HepG2 (cell line): ENCODE data around the gene ACKR3. TPM values are rescaled to one million over a fixed set of nuclear protein-coding genes. Genes with fewer than 3 reads are reported as not detected.

Source experiments
- ATAC-seq: fragments of 200-7000 bp; cut with Tn5 transposase; 3 replicates; pipeline ENCODE4 v1.9.1; 2020; ENCODE audit warnings: mild to moderate bottlenecking, moderate library complexity
- BruUV-seq: library from RNA; stranded (reverse); fragments of 400-500 nt; replicated peaks from 2 replicates; lab custom pipeline; 2021; lab: Mats Ljungman, UMichigan
- CTCF ChIA-PET: fragments of 300-600 bp; formaldehyde crosslinking; extraction: SDS; loops from one replicate; lab custom pipeline; 2021; ENCODE audit warnings: low total read pairs, inconsistent platforms, low intra/inter-chr PET ratio; lab: Yijun Ruan, JAX
- POLR2A ChIA-PET: fragments of 350-600 bp; sonication (Branson Sonifier 250); formaldehyde crosslinking; loops from one replicate; lab custom pipeline; 2020; ENCODE audit warnings: antibody characterized with exemption, inconsistent platforms; lab: Yijun Ruan, JAX
- DNase-seq: peaks from one replicate; pipeline ENCODE4 v3.0.0-alpha.2; 2015; ENCODE audit warnings: low spot score
- FAIRE-seq: peaks from 3 replicates; lab custom pipeline; 2011; peaks lifted over from hg19 to GRCh38; lab: Jason Lieb, UNC
- H2AFZ ChIP-seq: one replicate; pipeline ENCODE4 v1.6.1; 2011; ENCODE audit warnings: low read length, inconsistent platforms
- H3K27ac ChIP-seq: fragments of 300-600 bp; 3 replicates; pipeline ENCODE4 v1.8.0; 2011; ENCODE audit warnings: mixed run types, mild to moderate bottlenecking, mixed read lengths, low read length, inconsistent platforms; ENCODE audit not compliant: insufficient read depth; ENCODE audit errors: extremely low read length
- H3K27me3 ChIP-seq, 2 experiments: fragments of 200-600 bp in 1 of 2; 2 replicates in 1 of 2; 3 replicates in 1 of 2; pipeline versions ENCODE4 v1.6.0 to v1.8.0; 2011; ENCODE audit warnings: low read length in 2 of 2, mild to moderate bottlenecking in 2 of 2, moderate library complexity in 2 of 2, inconsistent platforms in 1 of 2; ENCODE audit not compliant: insufficient read depth in 2 of 2, control insufficient read depth in 1 of 2
- H3K36me3 ChIP-seq, 2 experiments: fragments of 200-600 bp in 1 of 2; replicated peaks in 1 of 2; 2 replicates in 1 of 2; 3 replicates in 1 of 2; pipeline versions ENCODE4 v1.5.1 to v1.8.0; 2011; ENCODE audit warnings: low read length in 2 of 2, inconsistent platforms in 1 of 2; ENCODE audit not compliant: insufficient read depth in 2 of 2, control insufficient read depth in 1 of 2
- H3K4me1 ChIP-seq: 2 replicates; pipeline ENCODE4 v1.5.1; 2012; ENCODE audit warnings: low read length, inconsistent platforms; ENCODE audit not compliant: insufficient read depth
- H3K4me2 ChIP-seq: 2 replicates; pipeline ENCODE4 v1.6.0; 2011; ENCODE audit warnings: low read depth, low read length, inconsistent platforms
- H3K4me3 ChIP-seq, 3 experiments: fragments of 200-600 bp in 1 of 3; sonication (generic), shearing (Covaris generic) in 1 of 3; replicated peaks in 1 of 3; 2 replicates each; pipeline ENCODE4 v1.5.1; 2011 to 2016; ENCODE audit warnings: low read length in 3 of 3, inconsistent platforms in 2 of 3, low read depth in 2 of 3, mild to moderate bottlenecking in 2 of 3, control low read depth in 1 of 3, mixed read lengths in 1 of 3; ENCODE audit not compliant: insufficient read depth in 1 of 3
- H3K79me2 ChIP-seq: one replicate; pipeline ENCODE4 v1.6.1; 2011; ENCODE audit warnings: low read length, inconsistent platforms; ENCODE audit not compliant: insufficient read depth
- H3K9ac ChIP-seq: 2 replicates; pipeline ENCODE4 v1.6.0; 2011; ENCODE audit warnings: mild to moderate bottlenecking, low read depth, low read length, inconsistent platforms; ENCODE audit not compliant: insufficient read depth
- H3K9me3 ChIP-seq: 2 replicates; pipeline ENCODE4 v1.5.1; 2012; ENCODE audit warnings: mild to moderate bottlenecking, low read length
- H4K20me1 ChIP-seq: 2 replicates; pipeline ENCODE4 v1.6.0; 2011; ENCODE audit warnings: inconsistent platforms, mild to moderate bottlenecking, low read length, moderate library complexity; ENCODE audit not compliant: insufficient read depth
- HOXA7 ChIP-seq: sonication (generic); formaldehyde crosslinking; IDR thresholded peaks from 2 replicates; pipeline ENCODE4 v1.8.1; 2022; ENCODE audit warnings: mild to moderate bottlenecking, missing genetic modification reagents, moderate library complexity
- KLF13 ChIP-seq: sonication (generic); formaldehyde crosslinking; IDR thresholded peaks from 2 replicates; pipeline ENCODE4 v1.4.0; 2020; ENCODE audit warnings: mild to moderate bottlenecking, missing genetic modification reagents
- NFIC ChIP-seq: IDR thresholded peaks from 2 replicates; pipeline ENCODE4 v1.6.1; 2012; ENCODE audit warnings: mild to moderate bottlenecking, low read length, inconsistent platforms
- PHB2 ChIP-seq: fragments of 450-650 bp; IDR thresholded peaks from 2 replicates; pipeline ENCODE4 v1.6.1; 2018; ENCODE audit not compliant: partially characterized antibody
- RAD51 ChIP-seq: fragments of 450-650 bp; IDR thresholded peaks from 2 replicates; pipeline ENCODE4 v1.6.1; 2016; ENCODE audit warnings: borderline replicate concordance
- SMAD1 ChIP-seq: sonication (generic); formaldehyde crosslinking; IDR thresholded peaks from 2 replicates; pipeline ENCODE4 v1.4.0; 2020; ENCODE audit warnings: missing genetic modification reagents, low read depth, mild to moderate bottlenecking, borderline replicate concordance
- ZBTB8A ChIP-seq: sonication (generic); formaldehyde crosslinking; IDR thresholded peaks from 2 replicates; pipeline ENCODE4 v1.4.0; 2020; ENCODE audit warnings: mild to moderate bottlenecking, low read depth, missing genetic modification reagents, borderline replicate concordance
- ZNF292 ChIP-seq: sonication (generic); formaldehyde crosslinking; IDR thresholded peaks from 2 replicates; pipeline ENCODE4 v1.8.1; 2022; ENCODE audit warnings: mild to moderate bottlenecking, low read depth, missing genetic modification reagents, borderline replicate concordance
- ZNF510 ChIP-seq: sonication (generic); formaldehyde crosslinking; IDR thresholded peaks from 2 replicates; pipeline ENCODE4 v1.4.0; 2020; ENCODE audit warnings: low read depth, mild to moderate bottlenecking, missing genetic modification reagents
- ZNF557 ChIP-seq: sonication (generic); formaldehyde crosslinking; IDR thresholded peaks from 2 replicates; pipeline ENCODE4 v1.4.0; 2020; ENCODE audit warnings: missing genetic modification reagents
- WGBS: methylation state at CpG from one replicate; pipeline ENCODE4 v1.1.6; 2017; ENCODE audit warnings: low lambda C conversion rate; 5-methylcytosine and 5-hydroxymethylcytosine counted together
- in situ Hi-C: cut with HindIII; loops from 2 replicates; pipeline ENCODE4 v1.10.0; 2017; ENCODE audit warnings: low pct_unique_long_range_greater_than_20kb; ENCODE audit not compliant: extremely low pct_ligation_motif_present
- intact Hi-C: fragments of 100-400 bp; cut with micrococcal nuclease; formaldehyde crosslinking; loops from one replicate; pipeline ENCODE4 v1.10.0; 2022; ENCODE audit not compliant: unreplicated experiment
- polyA plus RNA-seq, 8 experiments: library from polyadenylated mRNA; depleted of rRNA in 3 of 8; stranded (reverse) in 7 of 8; unstranded in 1 of 8; fragments of >200 nt; fragmentation: Illumina TruSeq in 4 of 8; extraction: Trizol in 4 of 8; gene quantifications; 2 replicates each; pipeline versions ENCODE4 v1.2.1 to v1.2.3, GENCODE V29; 2011 to 2016; ENCODE audit warnings: low read depth in 4 of 8, missing spikeins in 1 of 8, mixed read lengths in 1 of 8; ENCODE audit not compliant: insufficient read depth in 1 of 8
- total RNA-seq, 5 experiments: library from RNA; depleted of rRNA; stranded (reverse); fragments of >200 nt; fragmentation: Illumina TruSeq; extraction: Trizol; gene quantifications; 2 replicates each; pipeline ENCODE4 v1.2.3, GENCODE V29; 2016; ENCODE audit warnings: low read depth in 1 of 5
- TF ChIP-seq, protein P1 (sequence below): sonication (generic); formaldehyde crosslinking; IDR thresholded peaks from 2 replicates; pipeline ENCODE4 v1.5.1; 2020; ENCODE audit warnings: missing genetic modification reagents, mild to moderate bottlenecking, borderline replicate concordance
- TF ChIP-seq, protein P2 (sequence below): sonication (generic); formaldehyde crosslinking; IDR thresholded peaks from 2 replicates; pipeline ENCODE4 v1.4.0; 2020; ENCODE audit warnings: missing genetic modification reagents, borderline replicate concordance
- TF ChIP-seq, protein P3 (sequence below): sonication (generic); formaldehyde crosslinking; IDR thresholded peaks from 2 replicates; pipeline ENCODE4 v1.8.0; 2022; ENCODE audit warnings: missing genetic modification reagents, mild to moderate bottlenecking, inconsistent platforms, borderline replicate concordance
- TF ChIP-seq, protein P4 (sequence below): sonication (generic); formaldehyde crosslinking; IDR thresholded peaks from 2 replicates; pipeline ENCODE4 v1.5.1; 2020; ENCODE audit warnings: mild to moderate bottlenecking, missing genetic modification reagents, moderate library complexity

Gene ACKR3
- total and polyA plus RNA-seq, 2 of the 13 experiments (the other 11 are each of a cell fraction or from before 2014, with no cell fraction given) = not detected

DNA sequence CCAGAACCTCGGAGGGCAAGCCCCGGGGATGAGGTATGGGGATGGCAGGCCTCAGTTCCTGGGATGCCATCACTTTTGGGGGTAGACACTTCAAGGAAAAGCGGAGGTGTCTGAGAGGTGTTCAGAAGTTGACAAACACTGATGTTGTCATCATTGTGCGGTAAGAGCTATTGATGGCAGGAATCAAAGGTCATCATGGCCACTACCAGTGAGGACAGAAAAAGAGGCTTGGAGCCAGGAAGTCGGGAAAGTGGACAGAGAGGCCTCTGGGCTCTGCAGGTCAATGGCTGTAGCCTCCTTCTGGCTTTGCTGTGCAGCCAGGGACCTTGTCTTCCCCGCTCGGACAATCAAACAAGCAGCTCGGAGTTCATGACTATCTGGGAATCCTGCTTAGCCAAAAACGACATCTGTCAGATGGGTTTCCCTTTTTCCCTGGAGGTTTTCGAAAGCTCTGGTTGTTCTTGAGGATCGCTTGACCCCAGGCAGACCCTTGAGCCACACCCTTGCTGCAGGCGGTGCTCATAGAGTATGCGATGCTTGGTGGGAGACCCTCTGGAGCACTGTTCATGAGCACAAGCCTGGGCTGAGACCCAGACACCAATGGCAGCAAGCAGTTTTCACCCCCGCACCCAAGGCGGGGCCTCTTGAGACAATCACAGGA, 19.4 kb downstream of the ACKR3 start:
- Histone ChIP-seq H3K9me3 (peaks cover 7% of the 10 kb centered on the region), H3K4me1 (peaks cover 5% of the 10 kb centered on the region; the same call in 1 of the 2 replicates), H3K4me2 (no peak overlapping the region), H3K9ac (no peak overlapping the region), H3K79me2 (no peaks in the 10 kb centered on the region), H3K36me3 (no peaks in the 10 kb centered on the region), H3K4me3 (no peak overlapping the region), H3K27me3 (peaks cover 2 to 53% of the 10 kb centered on the region in 2 experiments; a peak in 4 of 5 replicates), H3K27ac (no peak overlapping the region), H2AFZ (no peak overlapping the region), H4K20me1 (no peaks in the 10 kb centered on the region)
- BruUV-seq = no TSS peak
- in situ Hi-C loops = no loop called here
- DNase-seq = no peak
- no peak for ATAC-seq
- no peak for FAIRE-seq
- intact Hi-C loops = no loop called here
- ChIA-PET POLR2A (no interaction called here), CTCF (no interaction called here)
- 38% methylated on average over 15 of the region's 15 CpGs for WGBS
- TF ChIP-seq KLF13 (CRISPR knock-in tag) (no peak), ZNF510 (no peak), ZBTB8A (CRISPR knock-in tag) (no peak), ZNF557 (CRISPR knock-in tag) (no peak), HOXA7 (no peak), RAD51 (no peak), PHB2 (no peak), ZNF292 (CRISPR knock-in tag) (no peak), SMAD1 (CRISPR knock-in tag) (no peak), NFIC (no peak)
- TF ChIP-seq, protein P1, sequence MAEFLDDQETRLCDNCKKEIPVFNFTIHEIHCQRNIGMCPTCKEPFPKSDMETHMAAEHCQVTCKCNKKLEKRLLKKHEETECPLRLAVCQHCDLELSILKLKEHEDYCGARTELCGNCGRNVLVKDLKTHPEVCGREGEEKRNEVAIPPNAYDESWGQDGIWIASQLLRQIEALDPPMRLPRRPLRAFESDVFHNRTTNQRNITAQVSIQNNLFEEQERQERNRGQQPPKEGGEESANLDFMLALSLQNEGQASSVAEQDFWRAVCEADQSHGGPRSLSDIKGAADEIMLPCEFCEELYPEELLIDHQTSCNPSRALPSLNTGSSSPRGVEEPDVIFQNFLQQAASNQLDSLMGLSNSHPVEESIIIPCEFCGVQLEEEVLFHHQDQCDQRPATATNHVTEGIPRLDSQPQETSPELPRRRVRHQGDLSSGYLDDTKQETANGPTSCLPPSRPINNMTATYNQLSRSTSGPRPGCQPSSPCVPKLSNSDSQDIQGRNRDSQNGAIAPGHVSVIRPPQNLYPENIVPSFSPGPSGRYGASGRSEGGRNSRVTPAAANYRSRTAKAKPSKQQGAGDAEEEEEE = no peak
- TF ChIP-seq, protein P2, sequence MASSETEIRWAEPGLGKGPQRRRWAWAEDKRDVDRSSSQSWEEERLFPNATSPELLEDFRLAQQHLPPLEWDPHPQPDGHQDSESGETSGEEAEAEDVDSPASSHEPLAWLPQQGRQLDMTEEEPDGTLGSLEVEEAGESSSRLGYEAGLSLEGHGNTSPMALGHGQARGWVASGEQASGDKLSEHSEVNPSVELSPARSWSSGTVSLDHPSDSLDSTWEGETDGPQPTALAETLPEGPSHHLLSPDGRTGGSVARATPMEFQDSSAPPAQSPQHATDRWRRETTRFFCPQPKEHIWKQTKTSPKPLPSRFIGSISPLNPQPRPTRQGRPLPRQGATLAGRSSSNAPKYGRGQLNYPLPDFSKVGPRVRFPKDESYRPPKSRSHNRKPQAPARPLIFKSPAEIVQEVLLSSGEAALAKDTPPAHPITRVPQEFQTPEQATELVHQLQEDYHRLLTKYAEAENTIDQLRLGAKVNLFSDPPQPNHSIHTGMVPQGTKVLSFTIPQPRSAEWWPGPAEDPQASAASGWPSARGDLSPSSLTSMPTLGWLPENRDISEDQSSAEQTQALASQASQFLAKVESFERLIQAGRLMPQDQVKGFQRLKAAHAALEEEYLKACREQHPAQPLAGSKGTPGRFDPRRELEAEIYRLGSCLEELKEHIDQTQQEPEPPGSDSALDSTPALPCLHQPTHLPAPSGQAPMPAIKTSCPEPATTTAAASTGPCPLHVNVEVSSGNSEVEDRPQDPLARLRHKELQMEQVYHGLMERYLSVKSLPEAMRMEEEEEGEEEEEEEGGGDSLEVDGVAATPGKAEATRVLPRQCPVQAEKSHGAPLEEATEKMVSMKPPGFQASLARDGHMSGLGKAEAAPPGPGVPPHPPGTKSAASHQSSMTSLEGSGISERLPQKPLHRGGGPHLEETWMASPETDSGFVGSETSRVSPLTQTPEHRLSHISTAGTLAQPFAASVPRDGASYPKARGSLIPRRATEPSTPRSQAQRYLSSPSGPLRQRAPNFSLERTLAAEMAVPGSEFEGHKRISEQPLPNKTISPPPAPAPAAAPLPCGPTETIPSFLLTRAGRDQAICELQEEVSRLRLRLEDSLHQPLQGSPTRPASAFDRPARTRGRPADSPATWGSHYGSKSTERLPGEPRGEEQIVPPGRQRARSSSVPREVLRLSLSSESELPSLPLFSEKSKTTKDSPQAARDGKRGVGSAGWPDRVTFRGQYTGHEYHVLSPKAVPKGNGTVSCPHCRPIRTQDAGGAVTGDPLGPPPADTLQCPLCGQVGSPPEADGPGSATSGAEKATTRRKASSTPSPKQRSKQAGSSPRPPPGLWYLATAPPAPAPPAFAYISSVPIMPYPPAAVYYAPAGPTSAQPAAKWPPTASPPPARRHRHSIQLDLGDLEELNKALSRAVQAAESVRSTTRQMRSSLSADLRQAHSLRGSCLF (CRISPR knock-in tag) = no peak
- TF ChIP-seq, protein P3, sequence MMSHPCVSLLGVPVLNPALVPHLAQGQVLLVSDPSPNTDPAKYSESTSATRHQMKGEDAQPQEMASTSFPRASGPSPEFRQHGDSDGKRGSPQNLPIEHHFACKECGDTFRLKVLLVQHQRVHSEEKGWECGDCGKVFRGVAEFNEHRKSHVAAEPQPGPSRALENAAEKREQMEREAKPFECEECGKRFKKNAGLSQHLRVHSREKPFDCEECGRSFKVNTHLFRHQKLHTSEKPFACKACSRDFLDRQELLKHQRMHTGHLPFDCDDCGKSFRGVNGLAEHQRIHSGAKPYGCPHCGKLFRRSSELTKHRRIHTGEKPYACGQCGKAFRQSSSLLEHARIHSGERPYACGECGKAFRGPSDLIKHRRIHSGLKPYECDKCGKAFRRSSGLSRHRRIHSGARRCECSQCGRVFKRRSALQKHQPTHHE = no peak
- TF ChIP-seq, protein P4, sequence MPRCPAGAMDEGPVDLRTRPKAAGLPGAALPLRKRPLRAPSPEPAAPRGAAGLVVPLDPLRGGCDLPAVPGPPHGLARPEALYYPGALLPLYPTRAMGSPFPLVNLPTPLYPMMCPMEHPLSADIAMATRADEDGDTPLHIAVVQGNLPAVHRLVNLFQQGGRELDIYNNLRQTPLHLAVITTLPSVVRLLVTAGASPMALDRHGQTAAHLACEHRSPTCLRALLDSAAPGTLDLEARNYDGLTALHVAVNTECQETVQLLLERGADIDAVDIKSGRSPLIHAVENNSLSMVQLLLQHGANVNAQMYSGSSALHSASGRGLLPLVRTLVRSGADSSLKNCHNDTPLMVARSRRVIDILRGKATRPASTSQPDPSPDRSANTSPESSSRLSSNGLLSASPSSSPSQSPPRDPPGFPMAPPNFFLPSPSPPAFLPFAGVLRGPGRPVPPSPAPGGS = no peak
